Measurements from ENCODE around the gene PDIA2. TPM values are rescaled to one million over a fixed set of nuclear protein-coding genes. Genes with fewer than 3 reads are reported as not detected.
"Not testable (repeated sequence)": the region's sequence is repeated elsewhere in the genome, so short reads cannot be mapped to it uniquely, and the experiment has no call there.

The PDIA2 gene
- total and polyA plus RNA-seq, 10 of the 15 experiments (the other 5 are each of a cell fraction or from before 2014, with no cell fraction given), result 0.11 to 0.36 TPM; not detected in 8

- H3K79me2 ChIP-seq (ENCODE audit: control insufficient read depth, insufficient read depth, low read length); RAD21 ChIA-PET (ENCODE audit: unreplicated experiment); intact Hi-C loops (cut with micrococcal nuclease; ENCODE audit: unreplicated experiment); H3K9me3 ChIP-seq (replicated peaks; ENCODE audit: control insufficient read depth, insufficient read depth, low read length); in situ Hi-C loops (cut with MboI); ATAC-seq; H3K36me3 ChIP-seq (ENCODE audit: control insufficient read depth in 2 of 2, insufficient read depth in 2 of 2, low read length in 1 of 2); H3K9ac ChIP-seq (ENCODE audit: control insufficient read depth, insufficient read depth, low read length); BruUV-seq (replicated peaks); H3K4me2 ChIP-seq (ENCODE audit: control insufficient read depth, insufficient read depth); DNase-seq (ENCODE audit: low read depth, low spot score); SMC1A ChIA-PET (ENCODE audit: uncharacterized antibody, unreplicated experiment); H3K4me1 ChIP-seq (ENCODE audit: control insufficient read depth, insufficient read depth, low read length); H3K4me3 ChIP-seq; H3K27ac ChIP-seq (ENCODE audit: control insufficient read depth, insufficient read depth); H2AFZ ChIP-seq (ENCODE audit: control insufficient read depth, low read depth, low read length); CTCF ChIA-PET; POLR2A ChIA-PET; H3K27me3 ChIP-seq (replicated peaks in 1 of 2; ENCODE audit: control insufficient read depth in 2 of 2, insufficient read depth in 2 of 2, low read length in 1 of 2); FAIRE-seq; H4K20me1 ChIP-seq (ENCODE audit: control insufficient read depth, insufficient read depth): not testable (repeated sequence)
- over 99% methylated on average over 11 of the region's 13 CpGs for WGBS (ENCODE audit: insufficient coverage, insufficient replicate concordance, low lambda C conversion rate, missing lambda C conversion rate)
Measured at GRCh38 chr16:258091-258490, 24.9 kb upstream of the PDIA2 start.

DNA sequence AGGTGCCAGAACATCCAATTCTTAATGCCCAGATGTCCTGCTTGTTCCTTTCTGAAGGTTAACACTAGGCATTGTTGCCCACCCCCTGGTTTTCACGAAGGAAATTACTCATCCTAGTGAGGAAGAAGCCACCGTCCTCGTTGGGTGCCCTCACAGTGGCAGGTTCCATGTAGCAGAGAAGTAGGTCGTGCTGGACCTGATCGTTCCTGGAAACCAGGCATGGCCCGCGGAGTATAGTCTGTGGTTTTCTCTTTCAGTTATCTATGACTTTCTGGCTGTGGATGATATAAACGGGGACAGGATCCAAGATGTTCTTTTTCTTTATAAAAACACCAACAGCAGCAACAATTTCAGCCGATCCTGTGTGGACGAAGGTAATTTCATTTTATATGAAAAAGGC is 23.7 kb upstream of the PDIA2 start:
- no peak for FAIRE-seq

More for the DNA sequence above, 23.7 kb upstream of the PDIA2 start:
- Histone ChIP-seq H3K9me3 (replicated peaks; ENCODE audit: control insufficient read depth, insufficient read depth, low read length) (no peaks in the 10 kb centered on the region), H3K4me2 (ENCODE audit: control insufficient read depth, insufficient read depth) (no peak overlapping the region), H3K9ac (ENCODE audit: control insufficient read depth, insufficient read depth, low read length) (no peak overlapping the region), H3K27ac (ENCODE audit: control insufficient read depth, insufficient read depth) (no peak overlapping the region), H4K20me1 (ENCODE audit: control insufficient read depth, insufficient read depth) (no peaks in the 10 kb centered on the region), H3K79me2 (ENCODE audit: control insufficient read depth, insufficient read depth, low read length) (no peaks in the 10 kb centered on the region), H3K4me3 (no peak overlapping the region), H3K27me3 (replicated peaks in 1 of 2; ENCODE audit: control insufficient read depth in 2 of 2, insufficient read depth in 2 of 2, low read length in 1 of 2) (no peaks in the 10 kb centered on the region), H3K36me3 (ENCODE audit: control insufficient read depth in 2 of 2, insufficient read depth in 2 of 2, low read length in 1 of 2) (peaks cover 0 to 4% of the 10 kb centered on the region in 2 experiments; a peak in 1 of 4 replicates), H2AFZ (ENCODE audit: control insufficient read depth, low read depth, low read length) (no peak overlapping the region), H3K4me1 (ENCODE audit: control insufficient read depth, insufficient read depth, low read length) (no peaks in the 10 kb centered on the region)
- in situ Hi-C loops (cut with MboI), result no loop called here
- ChIA-PET SMC1A (ENCODE audit: uncharacterized antibody, unreplicated experiment) (no interaction called here), CTCF (no interaction called here), POLR2A (no interaction called here), RAD21 (ENCODE audit: unreplicated experiment) (no interaction called here)
- no peak for ATAC-seq
- TF ChIP-seq NRF1 (conservative IDR thresholded peaks at IDR 0.05; ENCODE audit: low read depth, low read length) (no peak), ZNF622 (IDR thresholded peaks at IDR 0.05) (no peak), POU2F2 (IDR thresholded peaks at IDR 0.05; ENCODE audit: borderline replicate concordance, low read depth, low read length) (no peak), SUZ12 (IDR thresholded peaks at IDR 0.05; ENCODE audit: unreplicated experiment) (no peak)
- TF ChIP-seq, protein P1, sequence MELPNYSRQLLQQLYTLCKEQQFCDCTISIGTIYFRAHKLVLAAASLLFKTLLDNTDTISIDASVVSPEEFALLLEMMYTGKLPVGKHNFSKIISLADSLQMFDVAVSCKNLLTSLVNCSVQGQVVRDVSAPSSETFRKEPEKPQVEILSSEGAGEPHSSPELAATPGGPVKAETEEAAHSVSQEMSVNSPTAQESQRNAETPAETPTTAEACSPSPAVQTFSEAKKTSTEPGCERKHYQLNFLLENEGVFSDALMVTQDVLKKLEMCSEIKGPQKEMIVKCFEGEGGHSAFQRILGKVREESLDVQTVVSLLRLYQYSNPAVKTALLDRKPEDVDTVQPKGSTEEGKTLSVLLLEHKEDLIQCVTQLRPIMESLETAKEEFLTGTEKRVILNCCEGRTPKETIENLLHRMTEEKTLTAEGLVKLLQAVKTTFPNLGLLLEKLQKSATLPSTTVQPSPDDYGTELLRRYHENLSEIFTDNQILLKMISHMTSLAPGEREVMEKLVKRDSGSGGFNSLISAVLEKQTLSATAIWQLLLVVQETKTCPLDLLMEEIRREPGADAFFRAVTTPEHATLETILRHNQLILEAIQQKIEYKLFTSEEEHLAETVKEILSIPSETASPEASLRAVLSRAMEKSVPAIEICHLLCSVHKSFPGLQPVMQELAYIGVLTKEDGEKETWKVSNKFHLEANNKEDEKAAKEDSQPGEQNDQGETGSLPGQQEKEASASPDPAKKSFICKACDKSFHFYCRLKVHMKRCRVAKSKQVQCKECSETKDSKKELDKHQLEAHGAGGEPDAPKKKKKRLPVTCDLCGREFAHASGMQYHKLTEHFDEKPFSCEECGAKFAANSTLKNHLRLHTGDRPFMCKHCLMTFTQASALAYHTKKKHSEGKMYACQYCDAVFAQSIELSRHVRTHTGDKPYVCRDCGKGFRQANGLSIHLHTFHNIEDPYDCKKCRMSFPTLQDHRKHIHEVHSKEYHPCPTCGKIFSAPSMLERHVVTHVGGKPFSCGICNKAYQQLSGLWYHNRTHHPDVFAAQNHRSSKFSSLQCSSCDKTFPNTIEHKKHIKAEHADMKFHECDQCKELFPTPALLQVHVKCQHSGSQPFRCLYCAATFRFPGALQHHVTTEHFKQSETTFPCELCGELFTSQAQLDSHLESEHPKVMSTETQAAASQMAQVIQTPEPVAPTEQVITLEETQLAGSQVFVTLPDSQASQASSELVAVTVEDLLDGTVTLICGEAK (IDR thresholded peaks at IDR 0.05; ENCODE audit: borderline replicate concordance), result no peak
- no peak for DNase-seq (ENCODE audit: low read depth, low spot score)
- intact Hi-C loops (cut with micrococcal nuclease; ENCODE audit: unreplicated experiment), result no loop called here
- 72% methylated on average over 10 of the region's 10 CpGs for WGBS (ENCODE audit: insufficient coverage, insufficient replicate concordance, low lambda C conversion rate, missing lambda C conversion rate)
- no TSS peak for BruUV-seq (replicated peaks)
